ENCODE data around the gene GNG7.

GNG7 gene

GRCh38 chr19:2727640-2727944 is 25.1 kb upstream of the GNG7 start:
- DNase-seq = no peak

GRCh38 chr19:2726904-2727639 is 24.6 kb upstream of the GNG7 start:
- DNase-seq = no peak

GRCh38 chr19:2726160-2726855 is 23.8 kb upstream of the GNG7 start:
- no peak for DNase-seq

GRCh38 chr19:2724148-2724557 is 21.7 kb upstream of the GNG7 start:
- DNase-seq = no peak

GRCh38 chr19:2723747-2724146 is 21.3 kb upstream of the GNG7 start:
- no peak for DNase-seq

GRCh38 chr19:2723345-2723715 is 20.8 kb upstream of the GNG7 start:
- DNase-seq = no peak

GRCh38 chr19:2722541-2723344 is 20.2 kb upstream of the GNG7 start:
- DNase-seq = peak; percentile 34

GRCh38 chr19:2721570-2722540 is 19.4 kb upstream of the GNG7 start:
- no peak for DNase-seq

- DNase-seq = no peak
These were observed 18.5 kb upstream of the GNG7 start, which contains the start of gene DIRAS1 for GRCh38 chr19:2720777-2721569. TSS of gene DIRAS1 (minus strand) at chr19:2721372. CDS start at chr19:2717806, 3,566 bp downstream.

- DNase-seq = no peak
These were observed 17.7 kb upstream of the GNG7 start for GRCh38 chr19:2719920-2720776.

GRCh38 chr19:2719232-2719735 is 16.8 kb upstream of the GNG7 start:
- no peak for DNase-seq

- no peak for DNase-seq
These were observed 15.4 kb upstream of the GNG7 start for GRCh38 chr19:2717638-2718541.

GRCh38 chr19:2716722-2717637 is 14.5 kb upstream of the GNG7 start:
- DNase-seq = no peak

- DNase-seq = no peak
These were observed 13.8 kb upstream of the GNG7 start for GRCh38 chr19:2716275-2716650.

- DNase-seq = no peak
These were observed 13.2 kb upstream of the GNG7 start for GRCh38 chr19:2715470-2716274.

- DNase-seq = no peak
These were observed 12.2 kb upstream of the GNG7 start for GRCh38 chr19:2714531-2715269.
